ENCODE results near the gene GREB1L. TPM values are rescaled to one million over a fixed set of nuclear protein-coding genes. Genes with fewer than 3 reads are reported as not detected.

Gene GREB1L
- total and polyA plus RNA-seq, 2 donors (not counting 1 experiment from before 2014, with no cell fraction given): 0.33 to 0.41 TPM

DNA sequence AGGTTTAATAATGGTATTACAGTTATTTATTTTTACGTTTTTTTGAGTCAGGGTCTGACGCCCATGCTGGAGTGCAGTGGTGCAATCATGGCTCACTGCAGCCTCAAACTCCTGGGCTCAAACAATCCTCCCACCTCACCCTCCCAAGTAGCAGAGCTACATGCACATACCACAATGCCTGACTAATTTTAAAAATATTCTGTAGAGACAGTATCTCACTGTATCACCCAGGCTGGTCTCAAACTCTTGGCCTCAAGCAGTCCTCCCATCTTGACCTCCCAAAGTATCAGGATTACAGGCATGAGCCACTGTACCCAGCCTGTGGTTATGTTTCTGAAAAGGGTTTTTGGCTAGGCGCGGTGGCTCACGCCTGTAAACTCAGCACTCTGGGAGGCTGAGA is 237.7 kb downstream of the GREB1L start:
- Histone ChIP-seq H3K9me3 (ENCODE audit: control insufficient read depth, insufficient read depth, low read depth, low read length) (no peaks in the 10 kb centered on the region), H4K20me1 (ENCODE audit: control insufficient read depth, extremely low read depth, insufficient read depth, low read length) (no peaks in the 10 kb centered on the region), H3K27me3 (ENCODE audit: control insufficient read depth, insufficient read depth, low read length) (no peaks in the 10 kb centered on the region), H3K27ac (ENCODE audit: insufficient read depth, low read length) (no peak overlapping the region), H3K4me3 (replicated peaks in 1 of 4; ENCODE audit: control extremely low read depth in 1 of 4, insufficient read depth in 1 of 4, low read depth in 3 of 4, low read length in 4 of 4) (no peak overlapping the region), H3K4me1 (ENCODE audit: control insufficient read depth, extremely low read depth, insufficient read depth, low read length) (no peaks in the 10 kb centered on the region), H3K9ac (ENCODE audit: insufficient read depth, low read length) (no peak overlapping the region), H3K36me3 (ENCODE audit: control insufficient read depth, insufficient read depth, low read length) (no peaks in the 10 kb centered on the region), H3K4me2 (ENCODE audit: extremely low read depth, insufficient read depth, low read length) (no peak overlapping the region), H3K79me2 (ENCODE audit: control insufficient read depth, insufficient read depth, low read length) (no peaks in the 10 kb centered on the region), H2AFZ (ENCODE audit: low read length) (no peak overlapping the region)
- no peak for DNase-seq (ENCODE audit: low read depth in 2 of 2)
- TF ChIP-seq, protein P1, sequence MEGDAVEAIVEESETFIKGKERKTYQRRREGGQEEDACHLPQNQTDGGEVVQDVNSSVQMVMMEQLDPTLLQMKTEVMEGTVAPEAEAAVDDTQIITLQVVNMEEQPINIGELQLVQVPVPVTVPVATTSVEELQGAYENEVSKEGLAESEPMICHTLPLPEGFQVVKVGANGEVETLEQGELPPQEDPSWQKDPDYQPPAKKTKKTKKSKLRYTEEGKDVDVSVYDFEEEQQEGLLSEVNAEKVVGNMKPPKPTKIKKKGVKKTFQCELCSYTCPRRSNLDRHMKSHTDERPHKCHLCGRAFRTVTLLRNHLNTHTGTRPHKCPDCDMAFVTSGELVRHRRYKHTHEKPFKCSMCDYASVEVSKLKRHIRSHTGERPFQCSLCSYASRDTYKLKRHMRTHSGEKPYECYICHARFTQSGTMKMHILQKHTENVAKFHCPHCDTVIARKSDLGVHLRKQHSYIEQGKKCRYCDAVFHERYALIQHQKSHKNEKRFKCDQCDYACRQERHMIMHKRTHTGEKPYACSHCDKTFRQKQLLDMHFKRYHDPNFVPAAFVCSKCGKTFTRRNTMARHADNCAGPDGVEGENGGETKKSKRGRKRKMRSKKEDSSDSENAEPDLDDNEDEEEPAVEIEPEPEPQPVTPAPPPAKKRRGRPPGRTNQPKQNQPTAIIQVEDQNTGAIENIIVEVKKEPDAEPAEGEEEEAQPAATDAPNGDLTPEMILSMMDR (conservative IDR thresholded peaks at IDR 0.05 in 1 of 2, IDR thresholded peaks at IDR 0.05 in 1 of 2; ENCODE audit: low read depth in 1 of 2, low read length in 2 of 2): no peak
- TF ChIP-seq EZH2 (IDR thresholded peaks at IDR 0.05; ENCODE audit: low read length, missing control alignments): no peak

DNA sequence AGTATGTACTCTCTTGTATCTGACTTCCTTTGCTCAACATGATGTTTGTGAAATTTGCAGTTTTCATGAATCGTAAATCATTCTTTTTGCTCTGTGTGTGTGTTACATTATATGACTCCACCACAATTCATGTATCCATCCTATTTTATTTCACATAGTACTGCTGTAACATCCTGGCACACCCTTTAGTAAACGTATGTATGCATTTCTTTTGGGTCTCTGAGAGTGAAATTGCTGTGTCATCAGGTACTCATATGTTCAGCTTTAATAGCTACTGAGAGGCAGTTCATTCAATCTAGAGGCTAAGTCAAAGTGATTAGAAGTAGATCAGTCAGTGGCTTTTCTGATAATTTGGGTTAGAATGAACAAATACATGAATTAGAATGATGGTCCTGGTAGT is 239.7 kb downstream of the GREB1L start:
- TF ChIP-seq EZH2 (IDR thresholded peaks at IDR 0.05; ENCODE audit: low read length, missing control alignments): no peak
- TF ChIP-seq, protein P1 (conservative IDR thresholded peaks at IDR 0.05 in 1 of 2, IDR thresholded peaks at IDR 0.05 in 1 of 2; ENCODE audit: low read depth in 1 of 2, low read length in 2 of 2): no peak
- H2AFZ ChIP-seq (ENCODE audit: low read length): no peak overlapping the region
- no peak for DNase-seq (ENCODE audit: low read depth in 2 of 2)
- no peaks in the 10 kb centered on the region for H3K4me1 ChIP-seq (ENCODE audit: control insufficient read depth, extremely low read depth, insufficient read depth, low read length)
- H3K27ac ChIP-seq (ENCODE audit: insufficient read depth, low read length): no peak overlapping the region
- H3K36me3 ChIP-seq (ENCODE audit: control insufficient read depth, insufficient read depth, low read length): no peaks in the 10 kb centered on the region
- no peak overlapping the region for H3K4me3 ChIP-seq (replicated peaks in 1 of 4; ENCODE audit: control extremely low read depth in 1 of 4, insufficient read depth in 1 of 4, low read depth in 3 of 4, low read length in 4 of 4)
- H3K27me3 ChIP-seq (ENCODE audit: control insufficient read depth, insufficient read depth, low read length): no peaks in the 10 kb centered on the region
- H3K4me2 ChIP-seq (ENCODE audit: extremely low read depth, insufficient read depth, low read length): no peak overlapping the region
- H3K79me2 ChIP-seq (ENCODE audit: control insufficient read depth, insufficient read depth, low read length): no peaks in the 10 kb centered on the region
- H4K20me1 ChIP-seq (ENCODE audit: control insufficient read depth, extremely low read depth, insufficient read depth, low read length): no peaks in the 10 kb centered on the region
- no peaks in the 10 kb centered on the region for H3K9me3 ChIP-seq (ENCODE audit: control insufficient read depth, insufficient read depth, low read depth, low read length)
- no peak overlapping the region for H3K9ac ChIP-seq (ENCODE audit: insufficient read depth, low read length)

DNA sequence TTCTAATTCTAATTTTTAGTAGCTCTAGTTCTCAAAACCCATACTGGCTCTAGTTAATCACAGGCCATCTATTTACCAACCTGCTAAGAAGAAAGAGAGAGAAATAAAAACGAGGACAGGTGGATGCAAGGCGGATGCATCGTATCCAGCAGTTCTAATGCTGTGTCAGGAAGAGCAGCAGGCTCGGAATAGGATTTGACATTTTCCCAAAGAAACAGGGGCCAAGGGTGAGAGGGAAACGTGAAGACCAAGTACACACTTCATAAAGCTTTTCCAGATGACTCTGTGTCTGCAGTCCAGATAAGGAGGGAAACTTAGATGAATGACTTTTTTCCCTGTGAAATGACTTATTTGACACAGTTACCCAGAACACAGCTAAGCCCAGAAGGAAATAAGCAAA is 241.0 kb downstream of the GREB1L start:
- H2AFZ ChIP-seq (ENCODE audit: low read length): no peak overlapping the region
- H3K27me3 ChIP-seq (ENCODE audit: control insufficient read depth, insufficient read depth, low read length): no peaks in the 10 kb centered on the region
- no peak for TF ChIP-seq EZH2 (IDR thresholded peaks at IDR 0.05; ENCODE audit: low read length, missing control alignments)
- H3K4me1 ChIP-seq (ENCODE audit: control insufficient read depth, extremely low read depth, insufficient read depth, low read length): no peaks in the 10 kb centered on the region
- no peaks in the 10 kb centered on the region for H3K9me3 ChIP-seq (ENCODE audit: control insufficient read depth, insufficient read depth, low read depth, low read length)
- no peak overlapping the region for H3K4me3 ChIP-seq (replicated peaks in 1 of 4; ENCODE audit: control extremely low read depth in 1 of 4, insufficient read depth in 1 of 4, low read depth in 3 of 4, low read length in 4 of 4)
- H3K9ac ChIP-seq (ENCODE audit: insufficient read depth, low read length): no peak overlapping the region
- H4K20me1 ChIP-seq (ENCODE audit: control insufficient read depth, extremely low read depth, insufficient read depth, low read length): no peaks in the 10 kb centered on the region
- DNase-seq (ENCODE audit: low read depth in 2 of 2): no peak
- no peak overlapping the region for H3K4me2 ChIP-seq (ENCODE audit: extremely low read depth, insufficient read depth, low read length)
- H3K36me3 ChIP-seq (ENCODE audit: control insufficient read depth, insufficient read depth, low read length): no peaks in the 10 kb centered on the region
- H3K27ac ChIP-seq (ENCODE audit: insufficient read depth, low read length): no peak overlapping the region
- no peaks in the 10 kb centered on the region for H3K79me2 ChIP-seq (ENCODE audit: control insufficient read depth, insufficient read depth, low read length)

Measured in fibroblast of lung (primary cell).